HEK293 (cell line): ENCODE measurements around the gene C2orf76.

Experiments
- CTCF ChIA-PET: fragments of 350-600 bp; formaldehyde crosslinking; extraction: SDS; loops from one replicate; lab custom pipeline; 2021; ENCODE audit warnings: antibody characterized with exemption; lab: Yijun Ruan, JAX
- POLR2A ChIA-PET: fragments of 300-600 bp; formaldehyde crosslinking; extraction: SDS; loops from one replicate; lab custom pipeline; 2020; ENCODE audit warnings: antibody characterized with exemption, inconsistent platforms; lab: Yijun Ruan, JAX
- H3K27ac ChIP-seq: fragments of 200-500 bp; sonication (Bioruptor generic); 2 replicates; pipeline ENCODE4 v1.5.1; 2014; ENCODE audit warnings: low read depth, low read length, control low read depth, inconsistent platforms; ENCODE audit errors: extremely low read depth
- H3K36me3 ChIP-seq, 2 experiments: fragments of 200-500 bp in 1 of 2; sonication (Bioruptor generic) in 1 of 2; 1 replicate in 1 of 2; 2 replicates in 1 of 2; pipeline ENCODE4 v1.5.1; 2014 to 2017; ENCODE audit warnings: inconsistent platforms in 2 of 2, low read length in 2 of 2; ENCODE audit not compliant: control insufficient read depth in 2 of 2, insufficient read depth in 1 of 2
- H3K4me1 ChIP-seq: fragments of 200-500 bp; sonication (Bioruptor generic); 2 replicates; pipeline ENCODE4 v1.5.1; 2014; ENCODE audit warnings: mild to moderate bottlenecking, low read length, inconsistent platforms; ENCODE audit not compliant: control insufficient read depth, insufficient read depth
- H3K4me3 ChIP-seq: 2 replicates; pipeline ENCODE4 v1.5.1; 2011; ENCODE audit warnings: low read depth, mild to moderate bottlenecking, control low read depth, low read length, moderate library complexity
- H3K9me3 ChIP-seq: fragments of 200-500 bp; sonication (Bioruptor generic); 2 replicates; pipeline ENCODE4 v1.5.1; 2014; ENCODE audit warnings: low read depth, low read length, inconsistent platforms; ENCODE audit not compliant: control insufficient read depth, insufficient read depth
- EGR2 ChIP-seq: fragments of 450-650 bp; formaldehyde crosslinking; IDR thresholded peaks from 2 replicates; pipeline ENCODE4 v1.5.1; 2016; ENCODE audit warnings: low read depth, missing biosample characterization, missing genetic modification characterization
- GFI1B ChIP-seq: fragments of 450-650 bp; formaldehyde crosslinking; IDR thresholded peaks from 2 replicates; pipeline ENCODE4 v1.5.1; 2016; ENCODE audit warnings: missing biosample characterization, missing genetic modification characterization
- MZF1 ChIP-seq: fragments of 450-650 bp; formaldehyde crosslinking; IDR thresholded peaks from 2 replicates; pipeline ENCODE4 v1.5.1; 2017; ENCODE audit warnings: missing biosample characterization, missing genetic modification characterization, borderline replicate concordance
- SCRT2 ChIP-seq: fragments of 450-650 bp; formaldehyde crosslinking; IDR thresholded peaks from 2 replicates; pipeline ENCODE4 v1.5.1; 2016; ENCODE audit warnings: missing biosample characterization, missing genetic modification characterization
- ZBTB7A ChIP-seq: fragments of 450-650 bp; formaldehyde crosslinking; IDR thresholded peaks from 2 replicates; pipeline ENCODE4 v1.5.1; 2016; ENCODE audit warnings: low read depth, missing biosample characterization, missing genetic modification characterization
- ZFP37 ChIP-seq: fragments of 450-650 bp; formaldehyde crosslinking; IDR thresholded peaks from 2 replicates; pipeline ENCODE4 v1.5.1; 2016; ENCODE audit warnings: missing biosample characterization, missing genetic modification characterization
- ZIC2 ChIP-seq: fragments of 450-650 bp; formaldehyde crosslinking; IDR thresholded peaks from 2 replicates; pipeline ENCODE4 v1.5.1; 2016; ENCODE audit warnings: missing biosample characterization, missing genetic modification characterization
- ZNF121 ChIP-seq: fragments of 450-650 bp; formaldehyde crosslinking; IDR thresholded peaks from 2 replicates; pipeline ENCODE4 v1.5.1; 2016; ENCODE audit warnings: missing biosample characterization, missing genetic modification characterization
- ZNF132 ChIP-seq: fragments of 450-650 bp; formaldehyde crosslinking; IDR thresholded peaks from 2 replicates; pipeline ENCODE4 v1.5.1; 2017; ENCODE audit warnings: missing biosample characterization, missing genetic modification characterization, borderline replicate concordance
- ZNF140 ChIP-seq: fragments of 450-650 bp; formaldehyde crosslinking; IDR thresholded peaks from 2 replicates; pipeline ENCODE4 v1.5.1; 2016; ENCODE audit warnings: missing biosample characterization, missing genetic modification characterization
- ZNF16 ChIP-seq: fragments of 450-650 bp; formaldehyde crosslinking; IDR thresholded peaks from 2 replicates; pipeline ENCODE4 v1.5.1; 2016; ENCODE audit warnings: low read depth, missing biosample characterization, missing genetic modification characterization
- ZNF174 ChIP-seq: fragments of 450-650 bp; formaldehyde crosslinking; IDR thresholded peaks from 2 replicates; pipeline ENCODE4 v1.5.0; 2017; ENCODE audit warnings: missing biosample characterization, mild to moderate bottlenecking, missing genetic modification characterization
- ZNF202 ChIP-seq: fragments of 450-650 bp; formaldehyde crosslinking; IDR thresholded peaks from 2 replicates; pipeline ENCODE4 v1.5.1; 2016; ENCODE audit warnings: missing biosample characterization, missing genetic modification characterization, borderline replicate concordance
- ZNF391 ChIP-seq: fragments of 450-650 bp; formaldehyde crosslinking; IDR thresholded peaks from 2 replicates; pipeline ENCODE4 v1.5.1; 2016; ENCODE audit warnings: low read depth, missing biosample characterization, missing genetic modification characterization, borderline replicate concordance
- ZNF394 ChIP-seq: fragments of 450-650 bp; formaldehyde crosslinking; IDR thresholded peaks from 2 replicates; pipeline ENCODE4 v1.5.1; 2016; ENCODE audit warnings: missing biosample characterization, missing genetic modification characterization, mild to moderate bottlenecking, moderate library complexity, borderline replicate concordance
- ZNF426 ChIP-seq: fragments of 450-650 bp; formaldehyde crosslinking; IDR thresholded peaks from 2 replicates; pipeline ENCODE4 v1.5.1; 2017; ENCODE audit warnings: missing biosample characterization, missing genetic modification characterization, mild to moderate bottlenecking, inconsistent platforms, moderate library complexity
- ZNF521 ChIP-seq: fragments of 450-650 bp; formaldehyde crosslinking; IDR thresholded peaks from 2 replicates; pipeline ENCODE4 v1.5.1; 2017; ENCODE audit warnings: missing biosample characterization, mild to moderate bottlenecking, missing genetic modification characterization
- ZNF561 ChIP-seq: fragments of 450-650 bp; IDR thresholded peaks from 2 replicates; pipeline ENCODE4 v1.5.1; 2018; ENCODE audit warnings: missing biosample characterization, missing genetic modification characterization, borderline replicate concordance
- ZNF692 ChIP-seq: fragments of 450-650 bp; formaldehyde crosslinking; IDR thresholded peaks from 2 replicates; pipeline ENCODE4 v1.5.1; 2016; ENCODE audit warnings: missing biosample characterization, missing genetic modification characterization
- ZNF76 ChIP-seq: fragments of 450-650 bp; formaldehyde crosslinking; IDR thresholded peaks from 2 replicates; pipeline ENCODE4; 2016; ENCODE audit warnings: low read depth, missing biosample characterization, missing genetic modification characterization, borderline replicate concordance
- ZNF776 ChIP-seq: fragments of 450-650 bp; formaldehyde crosslinking; IDR thresholded peaks from 2 replicates; pipeline ENCODE4 v1.5.0; 2017; ENCODE audit warnings: missing biosample characterization, missing genetic modification characterization, borderline replicate concordance
- ZNF792 ChIP-seq: fragments of 450-650 bp; formaldehyde crosslinking; IDR thresholded peaks from 2 replicates; pipeline ENCODE4 v1.5.1; 2016; ENCODE audit warnings: missing biosample characterization, missing genetic modification characterization
- TF ChIP-seq, protein P1 (sequence below): fragments of 450-650 bp; formaldehyde crosslinking; IDR thresholded peaks from 2 replicates; pipeline ENCODE4 v1.5.1; 2016; ENCODE audit warnings: missing biosample characterization, missing genetic modification characterization, low read depth
- TF ChIP-seq, protein P2 (sequence below): fragments of 450-650 bp; formaldehyde crosslinking; IDR thresholded peaks from 2 replicates; pipeline ENCODE4 v1.5.1; 2016; ENCODE audit warnings: missing biosample characterization, missing genetic modification characterization

The C2orf76 gene

GRCh38 chr2:119301413-119301812, 65.2 kb downstream of the C2orf76 start:
- 0 out of 2 replicates have a peak, but pooled peaks have one; percentile 15 for TF ChIP-seq ZIC2 (tag by site-specific recombination)
- TF ChIP-seq ZNF391 (tag by site-specific recombination) = no peak
- TF ChIP-seq SCRT2 = 0 out of 2 replicates have a peak, but pooled peaks have one; percentile 40
- no peak for TF ChIP-seq ZBTB7A (tag by site-specific recombination)
- TF ChIP-seq ZNF561 (tag by site-specific recombination) = no peak
- TF ChIP-seq ZNF174 (tag by site-specific recombination) = no peak
- no peak for TF ChIP-seq ZNF692 (tag by site-specific recombination)
- TF ChIP-seq ZNF16 (tag by site-specific recombination) = no peak
- no peak for TF ChIP-seq ZNF121 (tag by site-specific recombination)
- TF ChIP-seq, protein P1, sequence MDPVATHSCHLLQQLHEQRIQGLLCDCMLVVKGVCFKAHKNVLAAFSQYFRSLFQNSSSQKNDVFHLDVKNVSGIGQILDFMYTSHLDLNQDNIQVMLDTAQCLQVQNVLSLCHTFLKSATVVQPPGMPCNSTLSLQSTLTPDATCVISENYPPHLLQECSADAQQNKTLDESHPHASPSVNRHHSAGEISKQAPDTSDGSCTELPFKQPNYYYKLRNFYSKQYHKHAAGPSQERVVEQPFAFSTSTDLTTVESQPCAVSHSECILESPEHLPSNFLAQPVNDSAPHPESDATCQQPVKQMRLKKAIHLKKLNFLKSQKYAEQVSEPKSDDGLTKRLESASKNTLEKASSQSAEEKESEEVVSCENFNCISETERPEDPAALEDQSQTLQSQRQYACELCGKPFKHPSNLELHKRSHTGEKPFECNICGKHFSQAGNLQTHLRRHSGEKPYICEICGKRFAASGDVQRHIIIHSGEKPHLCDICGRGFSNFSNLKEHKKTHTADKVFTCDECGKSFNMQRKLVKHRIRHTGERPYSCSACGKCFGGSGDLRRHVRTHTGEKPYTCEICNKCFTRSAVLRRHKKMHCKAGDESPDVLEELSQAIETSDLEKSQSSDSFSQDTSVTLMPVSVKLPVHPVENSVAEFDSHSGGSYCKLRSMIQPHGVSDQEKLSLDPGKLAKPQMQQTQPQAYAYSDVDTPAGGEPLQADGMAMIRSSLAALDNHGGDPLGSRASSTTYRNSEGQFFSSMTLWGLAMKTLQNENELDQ (tag by site-specific recombination) = no peak
- TF ChIP-seq, all 188 proteins: peak for 2
- ChIA-PET POLR2A (interaction anchor here (0.7 kb wide), 1 partner anchor 65 kb away, joined by 3 read pairs; the partner anchor contains the start of genes C2orf76 and DBI), CTCF (interaction anchor here (0.8 to 1.7 kb wide), 6 partner anchors 8 to 419 kb away, joined by 3 to 10 read pairs (median 4); no protein-coding TSS in a partner anchor)
- Histone ChIP-seq H3K9me3 (no peaks in the 10 kb centered on the region), H3K36me3 (no peaks in the 10 kb centered on the region), H3K4me3 (no peak overlapping the region), H3K4me1 (peaks cover 11% of the 10 kb centered on the region), H3K27ac (no peak overlapping the region)

GRCh38 chr2:119295688-119296375, 70.8 kb downstream of the C2orf76 start:
- H3K36me3 ChIP-seq = no peaks in the 10 kb centered on the region
- no peaks in the 10 kb centered on the region for H3K9me3 ChIP-seq
- TF ChIP-seq ZNF394 (tag by site-specific recombination) (no peak), GFI1B (tag by site-specific recombination) (no peak), ZNF561 (tag by site-specific recombination) (no peak), EGR2 (tag by site-specific recombination) (no peak), ZNF76 (tag by site-specific recombination) (no peak), ZNF132 (tag by site-specific recombination) (no peak), ZNF202 (no peak), ZNF776 (tag by site-specific recombination) (no peak)
- H3K27ac ChIP-seq = no peak overlapping the region
- ChIA-PET CTCF (no interaction called here), POLR2A (no interaction called here)
- no peak overlapping the region for H3K4me3 ChIP-seq
- 0 out of 2 replicates have a peak, but pooled peaks cover 3% of the 10 kb centered on the region for H3K4me1 ChIP-seq

DNA sequence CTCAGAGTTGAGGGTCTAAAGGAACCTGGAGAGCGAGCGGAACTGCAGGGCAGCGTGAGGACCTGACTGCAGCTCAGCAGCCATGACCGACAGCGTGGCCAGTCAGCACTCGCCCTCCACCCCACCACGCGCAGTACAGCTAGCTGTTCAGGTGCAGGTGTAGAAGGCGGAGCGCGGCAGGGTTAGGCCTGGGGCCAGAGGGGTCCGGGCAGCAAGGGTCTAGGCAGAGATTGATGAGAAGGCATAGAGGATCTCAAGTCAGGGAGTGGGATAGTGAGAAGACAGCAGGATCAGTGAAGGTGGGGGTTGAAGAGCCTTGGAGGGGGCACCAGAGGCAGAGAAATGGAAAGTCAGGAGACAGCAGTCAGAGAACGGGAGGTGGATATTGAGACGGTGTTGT, 72.0 kb downstream of the C2orf76 start:
- ChIA-PET POLR2A (no interaction called here), CTCF (interaction anchor here (0.6 kb wide), 1 partner anchor 142 kb away, joined by 4 read pairs; no protein-coding TSS in a partner anchor)
- no peak for TF ChIP-seq ZNF792
- TF ChIP-seq ZNF521 (tag by site-specific recombination) = no peak
- TF ChIP-seq ZNF426 (tag by site-specific recombination) = no peak
- TF ChIP-seq MZF1 = no peak
- no peak for TF ChIP-seq ZNF140 (tag by site-specific recombination)
- no peak for TF ChIP-seq ZFP37
- TF ChIP-seq, protein P2, sequence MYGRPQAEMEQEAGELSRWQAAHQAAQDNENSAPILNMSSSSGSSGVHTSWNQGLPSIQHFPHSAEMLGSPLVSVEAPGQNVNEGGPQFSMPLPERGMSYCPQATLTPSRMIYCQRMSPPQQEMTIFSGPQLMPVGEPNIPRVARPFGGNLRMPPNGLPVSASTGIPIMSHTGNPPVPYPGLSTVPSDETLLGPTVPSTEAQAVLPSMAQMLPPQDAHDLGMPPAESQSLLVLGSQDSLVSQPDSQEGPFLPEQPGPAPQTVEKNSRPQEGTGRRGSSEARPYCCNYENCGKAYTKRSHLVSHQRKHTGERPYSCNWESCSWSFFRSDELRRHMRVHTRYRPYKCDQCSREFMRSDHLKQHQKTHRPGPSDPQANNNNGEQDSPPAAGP (tag by site-specific recombination) = no peak
- TF ChIP-seq, protein P1 (tag by site-specific recombination) = no peak

More for the DNA sequence above, 72.0 kb downstream of the C2orf76 start:
- Histone ChIP-seq H3K4me1 (0 out of 2 replicates have a peak, but pooled peaks cover 3% of the 10 kb centered on the region), H3K4me3 (no peak overlapping the region), H3K9me3 (no peaks in the 10 kb centered on the region), H3K27ac (no peak overlapping the region), H3K36me3 (no peaks in the 10 kb centered on the region)
